PC-3 (cell line): Measurements from ENCODE around the gene FAM107B.

ENCODE experiments used
- CTCF ChIP-seq: fragments of 300-600 bp; sonication (generic); conservative IDR thresholded peaks from 2 replicates; pipeline ENCODE4 v1.5.1; 2017; ENCODE audit warnings: antibody characterized with exemption, low read depth, mild to moderate bottlenecking, low read length
- EZH2 ChIP-seq: fragments of 300-600 bp; sonication (generic); IDR thresholded peaks from one replicate; pipeline ENCODE4 v1.6.1; 2017; ENCODE audit warnings: antibody characterized with exemption, mild to moderate bottlenecking, low read length; ENCODE audit not compliant: unreplicated experiment

- TF ChIP-seq EZH2 = no peak
- no peak for TF ChIP-seq CTCF
Observed at GRCh38 chr10:14540611-14541010, 234.1 kb downstream of the FAM107B start.
